ENCODE results near the gene THPO.

The THPO gene

DNA sequence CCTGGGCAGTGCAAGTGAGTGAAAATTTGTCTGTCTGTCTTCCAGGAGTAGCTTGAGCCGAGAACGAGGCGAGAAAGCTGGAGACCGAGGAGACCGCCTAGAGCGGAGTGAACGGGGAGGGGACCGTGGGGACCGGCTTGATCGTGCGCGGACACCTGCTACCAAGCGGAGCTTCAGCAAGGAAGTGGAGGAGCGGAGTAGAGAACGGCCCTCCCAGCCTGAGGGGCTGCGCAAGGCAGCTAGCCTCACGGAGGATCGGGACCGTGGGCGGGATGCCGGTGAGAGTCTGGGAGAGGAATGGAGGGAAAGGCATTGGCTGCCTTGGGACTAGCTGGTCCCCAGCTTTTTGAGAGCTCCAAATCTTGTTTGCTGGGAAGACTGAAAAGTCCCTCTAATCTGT lies 50.8 kb downstream of the THPO start:
- no peak for DNase-seq

GRCh38 chr3:184325715-184326369 lies 52.2 kb downstream of the THPO start:
- DNase-seq: no peak

GRCh38 chr3:184325269-184325668 lies 52.7 kb downstream of the THPO start:
- no peak for DNase-seq

DNA sequence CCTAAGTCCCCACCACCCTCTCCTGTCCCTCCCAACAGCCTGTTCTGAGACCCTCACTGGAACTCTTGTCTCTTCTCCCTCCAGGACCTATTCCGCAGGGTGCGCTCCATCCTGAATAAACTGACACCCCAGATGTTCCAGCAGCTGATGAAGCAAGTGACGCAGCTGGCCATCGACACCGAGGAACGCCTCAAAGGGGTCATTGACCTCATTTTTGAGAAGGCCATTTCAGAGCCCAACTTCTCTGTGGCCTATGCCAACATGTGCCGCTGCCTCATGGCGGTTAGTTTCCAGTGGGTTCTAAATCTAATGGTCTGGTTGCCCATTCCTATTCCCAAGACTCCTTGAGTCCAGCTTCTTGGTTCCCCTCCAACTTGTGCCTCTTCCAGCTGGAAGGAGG lies 54.3 kb downstream of the THPO start:
- no peak for DNase-seq

DNA sequence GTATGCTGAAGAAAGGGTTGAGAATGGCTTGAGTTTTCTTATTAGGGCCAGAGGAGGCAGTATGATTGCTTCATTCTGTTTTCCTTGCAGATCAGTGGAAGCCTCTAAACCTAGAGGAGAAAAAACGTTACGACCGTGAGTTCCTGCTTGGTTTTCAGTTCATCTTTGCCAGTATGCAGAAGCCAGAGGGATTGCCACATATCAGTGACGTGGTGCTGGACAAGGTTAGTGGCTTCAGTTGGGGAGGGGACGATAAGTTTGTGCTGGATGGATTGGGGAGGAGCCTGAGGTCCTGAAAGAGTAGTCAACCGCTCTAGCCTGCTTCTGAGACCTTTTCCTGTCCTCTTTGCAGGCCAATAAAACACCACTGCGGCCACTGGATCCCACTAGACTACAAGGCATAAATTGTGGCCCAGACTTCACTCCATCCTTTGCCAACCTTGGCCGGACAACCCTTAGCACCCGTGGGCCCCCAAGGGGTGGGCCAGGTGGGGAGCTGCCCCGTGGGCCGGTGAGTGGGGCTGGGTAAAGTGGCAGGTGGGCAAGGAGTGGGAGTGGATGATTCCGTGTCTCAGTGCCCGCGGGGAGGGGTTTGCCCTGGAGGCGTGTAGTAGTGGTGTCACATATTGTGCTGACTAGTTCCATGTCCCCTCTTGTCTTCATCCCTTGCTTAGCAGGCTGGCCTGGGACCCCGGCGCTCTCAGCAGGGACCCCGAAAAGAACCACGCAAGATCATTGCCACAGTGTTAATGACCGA lies 55.1 kb downstream of the THPO start:
- DNase-seq: no peak

Data from NCI-H1694 treated with DMSO at 0.1 percent for 48 hours (cell line).